ENCODE results near the gene TRIM8.
A peak's percentile ranks its signal among the peaks of the same experiment; 100 is the strongest.

TRIM8 gene

DNA sequence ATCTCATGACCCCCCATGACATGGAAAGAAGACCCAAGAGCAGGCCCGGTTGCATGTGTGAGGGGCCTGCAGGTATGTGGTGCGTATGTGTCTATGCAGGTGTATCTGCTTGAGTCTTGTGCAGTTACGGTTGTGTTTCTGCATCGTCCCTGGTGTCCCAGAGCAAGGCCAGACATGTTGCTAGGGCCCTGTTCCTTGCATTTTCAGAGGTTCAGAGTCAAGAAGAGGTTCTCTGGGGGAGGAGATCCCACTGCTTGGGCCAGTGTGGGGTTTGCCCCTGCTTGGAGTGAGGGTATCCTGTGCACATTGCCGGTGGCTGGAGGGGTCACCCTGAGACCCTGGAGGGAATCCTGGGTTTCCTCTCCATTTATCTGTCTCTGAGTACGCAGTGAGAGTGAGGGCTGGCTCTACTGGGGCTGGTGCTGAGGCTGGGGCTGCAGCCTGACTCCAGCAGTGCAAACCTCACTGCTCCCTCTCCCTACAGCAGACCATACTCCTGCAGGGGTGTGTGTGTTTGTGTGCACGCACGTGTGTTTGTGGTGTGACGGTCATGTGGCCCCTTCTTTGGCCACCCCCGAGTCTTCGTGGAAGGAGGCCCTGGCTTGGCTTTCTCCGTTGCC, 4.1 kb downstream of the TRIM8 start:
- no peak for DNase-seq (ENCODE audit: insufficient read length, low spot score)
- no peak for FAIRE-seq

DNA sequence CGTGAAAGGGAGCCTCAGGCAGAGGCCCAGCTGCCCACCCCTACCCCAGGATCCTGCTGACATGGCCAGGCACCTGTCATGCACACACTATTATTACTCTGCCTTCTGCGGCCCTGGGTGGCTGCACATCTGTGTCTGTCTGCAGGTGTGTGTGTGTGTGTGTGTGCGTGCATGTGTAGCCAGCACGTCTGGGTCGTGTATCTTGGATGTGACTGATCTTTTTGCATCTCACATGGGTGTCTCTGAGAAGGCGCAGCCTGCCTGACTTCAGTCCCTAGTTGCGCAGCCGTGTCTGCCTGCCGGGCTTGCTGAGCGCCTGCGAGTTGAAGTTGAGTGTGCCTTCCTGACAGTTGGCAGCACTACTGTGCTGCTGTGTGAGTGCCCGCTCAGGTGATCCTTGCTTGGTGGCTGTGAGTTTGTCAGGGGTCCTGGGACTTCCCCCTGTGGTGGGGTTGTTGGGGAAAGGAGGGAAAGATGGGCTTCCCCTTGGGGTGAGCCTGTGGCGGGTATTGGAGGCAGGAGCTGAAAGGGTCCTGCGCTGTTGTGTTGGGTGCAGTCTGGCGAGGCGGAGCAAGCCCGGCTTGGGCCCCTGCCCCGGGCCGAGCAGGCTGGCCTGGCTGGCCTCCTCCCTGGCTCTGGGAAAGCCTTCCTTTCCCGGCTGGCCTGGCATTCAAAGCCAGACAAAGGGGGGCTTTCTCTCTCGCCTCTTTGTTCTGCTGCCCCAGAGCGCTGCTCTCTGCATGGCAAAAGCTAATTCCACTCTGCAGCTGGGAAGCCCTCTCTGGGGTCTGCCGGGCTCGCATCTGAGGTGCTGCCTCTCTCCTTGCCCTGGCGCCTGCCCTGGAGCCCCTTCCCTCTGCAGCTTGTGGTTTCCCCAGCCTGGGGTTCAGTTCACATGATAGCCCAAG, 4.9 kb downstream of the TRIM8 start:
- DNase-seq (ENCODE audit: insufficient read length, low spot score) = no peak
- FAIRE-seq = no peak

DNA sequence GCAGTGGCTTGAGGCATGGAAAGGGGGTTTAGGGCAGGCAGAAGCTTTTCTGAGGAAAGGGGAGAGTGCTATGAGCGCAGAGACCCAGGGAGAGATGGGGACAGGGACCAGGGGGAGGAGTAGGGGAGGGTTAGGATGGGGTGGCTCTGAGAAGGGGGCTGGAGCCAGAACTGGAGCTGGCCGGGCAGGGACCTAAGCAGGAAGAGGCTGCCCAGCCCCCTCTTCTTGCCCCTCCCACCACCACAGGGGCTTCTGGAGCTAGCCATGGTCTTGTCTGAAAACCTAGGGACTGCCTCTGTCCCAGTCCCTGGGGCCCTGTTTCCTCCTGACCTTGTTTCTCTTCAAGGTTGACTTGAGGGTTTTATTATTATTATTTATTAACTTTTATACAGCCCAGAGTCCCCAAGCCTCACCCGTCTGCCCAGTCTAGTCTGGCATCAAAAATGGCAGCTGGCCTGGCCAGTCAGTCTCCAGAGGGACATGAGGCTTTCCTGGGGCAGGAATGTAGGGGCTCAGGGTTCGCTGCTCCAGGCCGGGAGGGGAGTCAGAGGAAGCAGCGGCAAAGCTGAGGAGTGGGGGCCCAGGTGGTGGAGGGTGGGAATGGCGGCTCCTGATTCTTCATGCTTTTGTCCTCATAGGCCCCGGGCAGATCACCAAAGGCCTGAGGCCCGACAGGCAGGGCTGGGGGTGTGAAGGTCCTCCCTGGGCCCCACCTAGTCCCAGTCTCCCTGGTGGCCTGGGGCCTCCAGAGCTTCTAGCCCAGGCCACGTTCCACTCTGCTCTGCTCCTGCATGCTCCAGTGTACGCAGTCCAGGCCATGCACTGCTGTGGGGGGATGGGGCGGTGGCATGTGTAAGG, 5.7 kb downstream of the TRIM8 start:
- FAIRE-seq = no peak
- no peak for DNase-seq (ENCODE audit: insufficient read length, low spot score)

DNA sequence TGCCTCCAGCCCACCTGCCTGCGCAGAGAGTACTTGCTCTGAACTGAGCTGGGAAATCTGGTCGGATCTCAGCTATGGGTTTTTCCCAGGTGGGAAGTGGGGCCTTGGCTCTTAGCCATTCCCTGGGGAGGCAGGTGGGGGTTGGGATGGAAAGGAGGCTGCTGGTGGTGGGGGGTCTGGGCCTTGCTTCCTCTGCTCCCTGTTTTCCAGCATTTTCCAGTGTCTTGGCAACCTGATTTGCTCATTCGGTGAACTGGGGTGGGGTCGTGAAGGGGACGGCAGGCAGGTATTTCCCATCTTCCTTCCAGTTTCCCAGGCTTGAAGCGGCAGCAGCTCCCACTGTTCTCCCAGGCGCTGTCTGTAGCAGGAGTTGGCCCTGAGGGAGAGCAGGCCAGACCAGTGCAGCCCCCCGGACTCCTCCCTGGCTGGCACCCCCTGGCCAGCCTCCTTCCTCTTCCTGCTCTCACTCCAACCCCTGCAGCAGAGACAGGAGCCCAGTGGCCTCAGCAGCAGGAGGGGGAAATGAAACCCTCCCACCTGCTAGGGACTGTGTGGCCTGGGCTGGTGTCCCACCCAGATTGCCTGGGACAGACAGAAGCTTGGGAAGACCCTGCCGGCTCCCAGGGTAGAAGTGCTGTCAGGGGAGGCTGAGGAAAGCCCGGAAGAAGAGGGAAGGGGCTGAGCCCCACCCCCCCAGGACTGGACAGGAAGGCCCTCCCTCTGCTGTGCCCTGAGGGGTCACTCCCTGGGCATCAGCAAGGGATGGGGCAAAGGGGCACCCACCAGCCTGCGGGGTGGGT, 6.6 kb downstream of the TRIM8 start:
- DNase-seq (ENCODE audit: insufficient read length, low spot score) (no peak), FAIRE-seq (no peak)

DNA sequence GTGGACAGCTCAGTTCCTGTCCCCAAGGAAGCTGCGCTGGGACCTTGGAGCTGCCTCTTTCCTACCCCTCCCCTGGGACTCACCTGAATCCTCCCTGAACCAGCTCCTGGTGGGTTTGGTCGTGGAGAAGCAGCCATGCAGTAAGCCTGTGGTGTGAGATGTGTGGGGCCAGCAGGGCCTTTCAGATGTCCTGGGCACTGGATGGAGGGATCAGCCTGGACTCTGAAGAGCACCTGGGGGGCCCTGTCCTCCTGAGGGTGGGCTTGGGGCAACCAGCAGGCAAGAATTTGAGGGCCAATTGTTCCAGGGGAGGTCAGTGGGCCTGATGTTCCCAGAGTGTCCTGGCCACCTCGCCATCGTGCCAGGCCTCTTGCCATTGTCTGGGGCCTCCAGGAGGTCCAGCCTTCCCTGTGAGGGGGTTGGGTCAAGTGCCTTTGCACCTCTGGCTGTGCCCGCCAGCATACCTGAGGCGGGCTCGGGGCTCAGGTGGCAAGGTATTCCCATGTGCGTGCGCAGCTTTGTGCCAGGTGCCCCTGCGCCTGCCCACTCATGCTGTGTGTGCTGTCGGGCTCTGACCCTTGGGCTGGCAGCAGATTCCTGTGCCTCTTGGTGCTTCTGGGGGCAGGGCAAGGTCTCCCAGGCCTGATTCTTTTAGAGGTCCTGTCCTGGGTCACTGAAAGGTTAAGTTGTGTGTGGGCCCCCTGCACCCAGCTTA, 7.3 kb downstream of the TRIM8 start:
- DNase-seq (ENCODE audit: insufficient read length, low spot score) (no peak), FAIRE-seq (no peak)

DNA sequence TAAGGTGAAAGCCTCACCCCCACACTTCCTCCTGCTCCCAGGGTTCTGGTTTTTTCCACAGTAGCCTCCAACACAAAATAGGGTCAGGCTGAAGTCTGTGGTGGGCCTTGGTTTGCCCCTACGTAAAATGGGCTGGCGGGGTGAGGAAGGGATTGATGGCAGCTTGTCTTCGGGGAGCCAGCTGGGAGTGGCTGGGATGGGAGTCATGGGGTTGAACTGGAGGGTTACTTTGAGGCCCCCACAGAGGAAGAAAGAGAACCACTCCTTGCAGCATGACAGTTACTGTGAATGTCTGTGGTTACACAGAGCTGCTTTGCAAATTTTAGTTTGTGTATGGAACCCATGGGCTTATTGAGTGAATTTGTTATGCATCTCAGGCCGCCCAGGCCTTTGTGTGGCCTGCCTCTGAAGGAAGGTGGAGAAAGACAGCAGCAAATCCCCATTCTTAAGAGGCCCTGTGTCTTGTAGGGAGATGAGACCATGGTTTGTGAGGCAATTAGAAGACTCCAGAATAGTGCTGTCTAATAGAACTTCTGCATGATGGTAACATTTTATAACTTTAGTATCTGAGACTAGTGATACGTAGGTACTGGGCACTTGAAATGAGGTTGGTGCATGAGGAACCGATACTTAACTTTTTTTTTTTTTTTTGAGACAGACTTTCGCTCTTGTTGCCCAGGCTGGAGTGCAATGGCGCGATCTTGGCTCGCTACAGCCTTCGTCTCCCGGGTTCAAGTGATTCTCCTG, 8.1 kb downstream of the TRIM8 start:
- DNase-seq (ENCODE audit: insufficient read length, low spot score) (no peak), FAIRE-seq (no peak)

DNA sequence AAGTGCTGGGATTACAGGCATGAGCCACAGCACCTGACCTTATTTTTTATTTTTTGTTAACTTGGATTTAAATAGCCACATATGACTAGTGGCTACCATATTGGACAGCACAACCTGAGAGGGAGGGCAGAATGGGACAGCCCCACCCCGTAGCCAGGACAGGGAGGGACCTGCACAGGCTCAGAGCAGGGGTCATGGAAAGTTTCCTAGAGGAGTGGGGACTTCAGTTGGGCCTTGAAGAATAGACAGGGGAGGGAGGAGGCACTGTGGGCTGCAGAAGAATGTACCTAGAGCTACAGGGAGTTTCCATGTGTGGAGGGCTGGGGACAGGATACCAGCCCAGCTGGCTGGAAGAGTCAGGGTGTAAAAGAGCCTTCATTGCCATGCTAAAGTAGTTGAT, 8.8 kb downstream of the TRIM8 start:
- FAIRE-seq = no peak

DNA sequence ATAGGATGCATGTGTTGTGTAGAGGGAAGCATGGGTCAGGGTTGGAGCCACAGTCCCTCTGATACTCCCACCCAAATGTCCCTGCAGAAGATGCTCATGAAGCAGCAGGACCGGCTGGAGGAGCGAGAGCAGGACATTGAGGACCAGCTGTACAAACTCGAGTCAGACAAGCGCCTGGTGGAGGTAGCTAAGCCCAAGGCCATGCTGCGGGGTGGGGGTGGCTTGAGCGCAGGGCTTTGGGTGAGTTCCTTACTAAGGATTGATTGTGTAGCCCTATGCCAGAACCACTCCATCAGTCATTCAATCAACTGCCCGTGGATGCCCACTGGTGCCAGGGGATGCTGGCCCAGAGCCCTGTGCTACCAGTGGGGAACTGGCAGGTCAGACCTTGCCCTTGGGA, 10.3 kb downstream of the TRIM8 start:
- DNase-seq (ENCODE audit: insufficient read length, low spot score) (no peak), FAIRE-seq (no peak)

More for the DNA sequence above, 8.8 kb downstream of the TRIM8 start:
- no peak for DNase-seq (ENCODE audit: insufficient read length, low spot score)

DNA sequence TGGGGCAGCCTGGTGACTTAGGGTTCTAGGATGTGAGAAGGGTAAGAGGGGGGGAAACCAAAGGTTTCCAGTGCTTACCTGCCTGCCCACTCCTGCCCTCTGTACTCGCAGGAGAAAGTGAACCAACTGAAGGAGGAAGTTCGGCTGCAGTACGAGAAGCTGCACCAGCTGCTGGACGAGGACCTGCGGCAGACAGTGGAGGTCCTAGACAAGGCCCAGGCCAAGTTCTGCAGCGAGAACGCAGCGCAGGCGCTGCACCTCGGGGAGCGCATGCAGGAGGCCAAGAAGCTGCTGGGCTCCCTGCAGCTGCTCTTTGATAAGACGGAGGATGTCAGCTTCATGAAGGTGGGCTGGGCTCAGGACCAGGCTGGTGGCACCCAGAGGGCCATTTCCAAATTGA, 10.7 kb downstream of the TRIM8 start:
- FAIRE-seq (no peak), DNase-seq (ENCODE audit: insufficient read length, low spot score) (no peak)

DNA sequence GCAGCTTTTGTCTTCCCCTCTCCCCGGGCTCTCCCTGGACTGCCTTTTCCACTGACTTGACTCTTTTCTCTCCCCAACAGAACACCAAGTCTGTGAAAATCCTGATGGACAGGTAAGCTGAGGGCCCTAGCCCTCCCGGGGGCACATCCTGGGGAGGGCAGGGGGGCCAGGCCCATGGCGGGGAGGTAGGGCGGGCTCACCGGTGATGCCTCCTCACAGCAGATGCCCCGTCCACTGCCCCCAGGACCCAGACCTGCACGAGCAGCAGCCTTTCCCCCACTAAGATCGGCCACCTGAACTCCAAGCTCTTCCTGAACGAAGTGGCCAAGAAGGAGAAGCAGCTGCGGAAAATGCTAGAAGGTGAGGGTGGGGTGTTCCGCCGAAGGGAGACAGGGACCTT, 11.7 kb downstream of the TRIM8 start:
- DNase-seq (ENCODE audit: insufficient read length, low spot score) (no peak), FAIRE-seq (no peak)

DNA sequence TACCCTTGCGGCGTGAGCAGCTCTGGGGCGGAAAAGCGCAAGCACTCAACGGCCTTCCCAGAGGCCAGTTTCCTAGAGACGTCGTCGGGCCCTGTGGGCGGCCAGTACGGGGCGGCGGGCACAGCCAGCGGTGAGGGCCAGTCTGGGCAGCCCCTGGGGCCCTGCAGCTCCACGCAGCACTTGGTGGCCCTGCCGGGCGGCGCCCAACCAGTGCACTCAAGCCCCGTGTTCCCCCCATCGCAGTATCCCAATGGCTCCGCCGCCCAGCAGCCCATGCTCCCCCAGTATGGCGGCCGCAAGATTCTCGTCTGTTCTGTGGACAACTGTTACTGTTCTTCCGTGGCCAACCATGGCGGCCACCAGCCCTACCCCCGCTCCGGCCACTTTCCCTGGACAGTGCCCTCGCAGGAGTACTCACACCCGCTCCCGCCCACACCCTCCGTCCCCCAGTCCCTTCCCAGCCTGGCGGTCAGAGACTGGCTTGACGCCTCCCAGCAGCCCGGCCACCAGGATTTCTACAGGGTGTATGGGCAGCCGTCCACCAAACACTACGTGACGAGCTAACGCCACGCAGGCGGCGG, 12.6 kb downstream of the TRIM8 start:
- DNase-seq (ENCODE audit: insufficient read length, low spot score) = no peak
- FAIRE-seq = no peak

DNA sequence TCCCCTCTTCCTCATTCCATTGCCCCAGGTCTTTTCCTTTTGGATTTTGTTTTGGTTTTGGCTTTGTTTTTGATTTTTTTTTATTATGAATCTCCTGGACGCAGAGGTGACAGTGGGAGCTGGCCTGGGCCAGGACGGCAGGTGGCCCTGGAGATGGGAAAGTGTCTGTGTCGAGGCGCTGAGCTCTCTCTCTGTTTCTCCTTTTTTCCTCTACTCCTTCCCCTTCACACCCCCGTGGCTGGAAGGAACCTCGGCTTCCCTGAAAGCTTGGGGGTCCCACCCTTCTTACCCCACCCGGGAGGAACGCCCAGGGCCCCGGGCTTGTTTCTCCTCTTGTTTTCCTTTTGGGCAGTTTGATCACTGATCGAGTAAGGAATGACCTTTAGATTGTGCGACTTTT, 13.2 kb downstream of the TRIM8 start:
- FAIRE-seq (no peak), DNase-seq (ENCODE audit: insufficient read length, low spot score) (no peak)

DNA sequence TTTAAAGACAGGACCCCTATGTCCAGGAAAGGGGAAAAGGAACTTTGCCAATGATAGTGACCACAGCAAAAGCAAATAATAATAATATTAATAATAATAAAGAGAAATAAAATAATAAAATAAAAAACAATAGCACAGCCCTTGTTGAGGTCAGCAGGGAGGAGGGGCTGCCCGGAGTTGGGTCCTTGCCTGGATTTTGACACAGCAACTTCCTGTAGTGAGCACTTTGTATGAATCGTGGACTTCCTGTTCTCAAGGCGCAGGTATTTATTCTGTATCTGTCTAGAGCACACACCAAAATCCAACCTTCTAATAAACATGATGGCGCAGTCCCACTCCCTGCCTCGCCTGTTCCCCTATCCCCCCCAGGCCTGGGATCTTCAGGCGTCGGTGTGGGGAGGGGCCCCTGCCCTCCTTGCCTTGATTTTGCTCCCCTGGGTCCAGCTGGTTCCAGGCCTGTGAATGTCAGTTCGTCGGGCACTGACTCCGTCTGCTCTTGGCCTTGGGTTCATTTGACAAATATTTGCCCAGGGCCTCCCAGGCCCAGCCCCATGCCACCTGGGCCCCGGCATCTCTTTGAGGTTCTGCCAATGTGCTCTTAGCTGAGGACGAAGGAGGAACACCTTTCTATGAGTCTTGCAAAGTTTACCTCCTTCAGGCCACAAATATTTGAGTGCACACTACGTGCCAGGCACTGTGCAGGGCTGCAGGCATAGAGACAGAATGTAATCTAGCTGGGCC, 13.9 kb downstream of the TRIM8 start:
- DNase-seq (ENCODE audit: insufficient read length, low spot score) (no peak), FAIRE-seq (no peak)

DNA sequence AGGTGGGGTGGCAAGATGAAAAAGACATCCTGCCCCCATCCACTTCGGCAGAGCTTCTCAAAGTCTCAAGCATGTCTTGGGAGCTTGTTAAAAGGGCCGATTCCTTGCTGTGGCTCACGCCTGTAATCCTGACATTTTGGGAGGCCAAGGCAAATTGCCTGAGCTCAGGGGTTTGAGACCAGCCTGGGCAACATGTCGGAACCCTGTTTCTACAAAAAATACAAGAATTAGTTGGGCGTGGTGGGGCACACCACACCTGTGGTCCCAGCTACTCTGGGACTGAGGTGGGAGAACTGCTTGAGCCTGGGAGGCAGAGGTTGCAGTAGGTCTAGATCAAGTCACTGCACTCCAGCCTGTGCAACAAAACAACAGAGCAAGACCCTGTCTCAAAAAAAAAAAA, 14.5 kb downstream of the TRIM8 start:
- no peak for FAIRE-seq

DNA sequence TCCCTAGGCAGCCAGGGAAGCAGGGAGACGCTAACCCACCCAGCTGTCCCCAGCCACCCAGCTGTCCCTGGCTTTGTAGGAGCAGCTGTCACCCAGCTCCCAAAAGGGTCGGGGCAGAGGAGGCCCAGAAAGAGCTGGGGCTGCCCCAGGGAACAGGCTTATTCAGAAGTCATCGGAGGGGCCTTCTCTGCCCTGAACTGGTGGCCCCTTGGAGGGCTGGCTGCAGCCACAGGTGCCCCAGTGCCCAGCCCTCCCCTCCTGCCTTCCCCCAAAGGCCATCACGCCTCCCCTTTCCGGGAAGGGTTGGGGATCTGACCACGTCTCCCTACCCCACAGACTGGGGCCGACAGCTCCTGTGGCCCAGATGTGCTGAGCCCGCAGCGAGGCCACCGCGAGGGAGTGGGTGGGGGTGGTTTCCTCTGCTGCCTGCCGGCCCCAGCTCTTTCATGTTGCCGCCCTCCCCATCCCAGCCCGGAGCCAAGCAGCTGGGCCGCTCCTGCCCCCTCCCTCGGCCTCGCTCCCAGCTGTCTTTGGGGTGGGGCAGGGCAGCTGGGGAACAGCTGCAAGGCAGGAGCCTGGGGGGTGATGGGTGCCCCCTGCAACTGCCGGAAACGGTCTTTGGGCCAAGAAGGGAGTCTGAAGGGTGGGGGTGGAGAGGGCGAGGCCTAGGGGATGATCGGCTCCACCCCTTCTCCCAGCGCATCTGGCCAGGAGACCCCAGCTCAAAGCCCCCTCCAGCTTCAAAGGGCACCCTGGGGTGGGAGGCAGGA, 16.8 kb downstream of the TRIM8 start:
- FAIRE-seq = no peak
- no peak for DNase-seq (ENCODE audit: insufficient read length, low spot score)

More for the DNA sequence above, 14.5 kb downstream of the TRIM8 start:
- DNase-seq (ENCODE audit: insufficient read length, low spot score) = no peak

DNA sequence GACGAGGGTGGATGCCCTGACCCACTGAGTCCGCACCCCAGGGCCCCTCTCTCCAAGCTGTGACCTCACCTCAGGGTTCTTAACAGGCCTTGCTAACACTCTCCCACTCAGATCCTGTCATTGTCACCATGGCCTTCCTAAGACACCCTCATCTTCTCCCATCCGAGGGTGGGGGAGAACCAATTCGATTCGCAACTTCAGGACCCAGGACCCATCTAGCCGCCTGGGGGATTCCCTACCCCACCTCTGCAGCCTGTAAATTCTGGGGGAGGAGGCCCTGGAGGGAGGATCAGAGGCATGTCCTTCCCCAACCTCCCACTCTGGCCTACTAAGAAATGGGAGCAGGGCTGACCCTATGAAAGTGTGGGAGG, 17.4 kb downstream of the TRIM8 start:
- FAIRE-seq (no peak), DNase-seq (ENCODE audit: insufficient read length, low spot score) (no peak)

DNA sequence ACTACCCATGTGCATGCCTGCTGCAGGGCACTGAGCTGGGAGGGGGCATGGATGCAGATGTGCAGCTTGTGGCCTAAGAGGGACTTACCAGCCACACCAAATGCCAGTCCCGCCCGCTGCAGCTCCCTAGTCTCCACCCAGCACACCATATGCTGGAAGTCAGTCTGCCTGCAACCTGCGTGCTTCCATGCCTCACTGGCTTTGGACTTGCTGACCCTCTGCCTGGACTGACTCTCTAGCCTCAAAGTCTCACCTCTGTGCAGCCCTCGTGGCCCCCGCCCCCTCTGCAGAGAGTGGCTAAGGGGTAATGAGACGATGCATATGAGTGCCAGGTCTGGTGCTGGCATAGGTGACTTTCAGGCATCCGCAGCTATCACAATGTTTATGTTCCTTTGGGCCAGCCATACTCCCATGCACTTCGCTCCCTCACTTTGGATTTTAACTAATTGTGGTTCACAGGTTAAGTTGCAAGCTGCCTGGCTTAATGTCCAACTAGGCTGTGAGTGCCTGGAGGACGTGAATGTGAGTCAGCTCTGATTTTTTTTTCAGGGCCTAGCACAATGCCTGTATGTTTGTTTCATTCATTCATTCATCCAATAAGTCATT, 21.7 kb downstream of the TRIM8 start:
- DNase-seq (ENCODE audit: insufficient read length, low spot score) (no peak), FAIRE-seq (peak; percentile 73)

Measured in HTR-8/SVneo (cell line).